HG03354 (cell line): ENCODE data around the gene FCHSD1.
"Not testable (repeated sequence)": the region's sequence is repeated elsewhere in the genome, so short reads cannot be mapped to it uniquely, and the experiment has no call there.

ENCODE experiments used
- ATAC-seq: cut with Tn5 transposase; IDR thresholded peaks from one replicate; pipeline ENCODE4 v1.9.1; 2021; ENCODE audit warnings: mild to moderate bottlenecking; ENCODE audit not compliant: unreplicated experiment, poor library complexity, severe bottlenecking

FCHSD1 gene

DNA sequence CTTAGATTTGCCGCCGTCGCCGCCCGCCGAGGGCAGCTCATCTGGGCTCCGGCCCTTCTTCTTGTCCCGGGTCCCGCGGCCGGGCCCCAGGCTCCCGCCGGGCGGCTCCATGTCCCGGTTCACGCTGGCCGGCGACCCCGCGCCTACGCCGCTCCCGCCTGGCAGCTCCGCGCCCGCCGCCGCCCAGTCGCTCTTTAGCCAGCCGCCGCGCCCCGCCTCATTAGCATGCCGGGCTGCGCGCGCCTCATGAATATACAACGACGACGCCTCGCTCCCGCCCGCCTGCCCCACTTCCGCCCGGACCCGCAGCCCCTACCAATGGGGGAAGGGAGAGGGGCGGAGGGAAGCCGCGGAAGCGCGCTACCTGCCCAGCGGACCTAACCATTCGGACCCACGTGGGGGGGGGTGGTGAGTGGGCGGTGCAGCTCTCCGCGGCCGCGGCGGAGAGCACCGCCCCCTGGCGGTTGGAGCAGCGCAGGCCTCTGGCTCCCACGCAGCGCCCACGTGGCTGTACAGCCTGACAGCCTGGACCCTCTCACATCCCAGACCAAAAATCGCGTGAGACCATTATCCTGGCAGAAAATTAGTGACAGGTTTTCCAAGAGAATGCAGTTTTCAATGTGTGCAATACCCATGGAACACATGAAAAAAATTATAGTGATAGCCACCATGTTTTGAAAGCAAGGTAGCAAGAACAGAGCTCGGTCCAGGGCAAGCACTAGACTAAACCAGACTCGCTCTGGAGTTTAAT is 32.2 kb downstream of the FCHSD1 start, which contains the start of gene DIAPH1:
DIAPH1 (minus strand) TSS at position 197 of the 751 bp plus-strand sequence; CDS start at position 111, 86 bp downstream.
- ATAC-seq, result peak; percentile 86

DNA sequence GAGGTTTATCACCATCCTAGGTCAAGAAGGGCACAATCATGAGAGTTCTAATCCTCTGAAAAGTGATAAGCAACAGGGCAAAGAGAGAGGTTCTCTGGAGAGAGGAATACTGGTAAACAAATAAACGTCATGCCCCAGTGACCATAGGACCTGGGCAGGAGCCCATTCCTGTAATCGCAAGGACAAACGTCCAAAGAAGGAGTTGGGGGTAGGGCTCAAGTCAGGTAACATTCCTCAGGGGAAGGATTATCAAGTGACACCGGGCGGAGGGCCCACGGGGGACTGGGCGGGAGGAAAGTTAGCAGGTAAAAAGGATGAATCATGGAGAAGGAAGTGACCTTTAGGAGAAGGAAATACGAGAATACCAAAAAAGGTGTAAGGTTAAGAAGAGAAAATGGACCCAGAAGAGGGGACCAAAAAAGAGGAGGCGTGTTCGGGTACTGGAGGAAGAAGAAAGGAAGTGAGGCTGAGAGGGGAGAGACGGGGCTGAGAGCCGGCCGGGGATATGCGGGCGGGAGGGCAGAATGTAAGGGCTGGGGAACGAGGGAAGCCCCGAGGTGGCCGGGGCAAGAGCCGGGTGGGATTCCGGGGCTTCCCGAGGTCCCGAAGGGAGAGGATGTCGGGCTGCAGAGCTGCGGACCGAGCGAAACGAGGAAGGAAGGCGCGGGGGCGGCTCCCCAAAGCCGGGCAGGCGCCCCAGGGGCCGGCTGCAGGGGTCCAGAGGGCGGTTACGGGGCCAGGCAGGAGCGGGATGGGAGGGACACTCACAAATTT is 33.0 kb downstream of the FCHSD1 start:
- ATAC-seq, result peak; percentile 54

DNA sequence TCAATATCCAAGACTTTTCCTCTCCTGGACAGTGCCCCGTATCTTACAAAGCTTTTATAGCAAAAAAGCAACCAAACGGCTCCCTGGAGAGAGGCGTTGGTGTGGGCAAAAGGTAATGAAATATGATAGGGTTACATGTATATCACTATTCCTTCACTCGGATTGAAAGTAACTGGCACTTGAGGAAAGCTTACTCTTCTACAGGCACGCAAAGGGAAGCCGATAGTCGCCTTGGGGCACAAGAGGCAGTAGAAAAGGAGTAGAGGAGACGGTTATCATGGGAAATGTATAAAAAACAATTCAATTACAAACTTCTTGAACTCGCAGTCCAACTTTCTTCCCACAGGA is 33.6 kb downstream of the FCHSD1 start:
- ATAC-seq, result no peak

DNA sequence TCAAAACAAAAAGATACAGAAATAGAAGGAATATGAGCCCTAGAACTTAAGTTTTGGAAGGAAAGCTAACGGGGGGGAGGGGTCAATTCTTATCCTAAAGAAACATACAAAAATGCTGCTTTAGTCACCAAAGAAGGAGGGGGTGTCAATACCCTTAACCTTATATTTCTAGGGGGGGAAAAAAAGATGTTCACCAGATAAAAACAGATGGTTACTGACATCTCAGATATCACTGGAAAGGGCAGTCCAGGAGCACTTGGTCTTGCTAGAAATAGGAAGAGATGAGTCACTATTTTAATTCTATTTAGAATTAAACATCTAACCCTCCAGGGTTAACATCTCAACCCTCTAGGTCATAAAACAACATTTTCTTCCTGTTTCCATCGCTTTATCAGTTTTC is 34.1 kb downstream of the FCHSD1 start:
- no peak for ATAC-seq

DNA sequence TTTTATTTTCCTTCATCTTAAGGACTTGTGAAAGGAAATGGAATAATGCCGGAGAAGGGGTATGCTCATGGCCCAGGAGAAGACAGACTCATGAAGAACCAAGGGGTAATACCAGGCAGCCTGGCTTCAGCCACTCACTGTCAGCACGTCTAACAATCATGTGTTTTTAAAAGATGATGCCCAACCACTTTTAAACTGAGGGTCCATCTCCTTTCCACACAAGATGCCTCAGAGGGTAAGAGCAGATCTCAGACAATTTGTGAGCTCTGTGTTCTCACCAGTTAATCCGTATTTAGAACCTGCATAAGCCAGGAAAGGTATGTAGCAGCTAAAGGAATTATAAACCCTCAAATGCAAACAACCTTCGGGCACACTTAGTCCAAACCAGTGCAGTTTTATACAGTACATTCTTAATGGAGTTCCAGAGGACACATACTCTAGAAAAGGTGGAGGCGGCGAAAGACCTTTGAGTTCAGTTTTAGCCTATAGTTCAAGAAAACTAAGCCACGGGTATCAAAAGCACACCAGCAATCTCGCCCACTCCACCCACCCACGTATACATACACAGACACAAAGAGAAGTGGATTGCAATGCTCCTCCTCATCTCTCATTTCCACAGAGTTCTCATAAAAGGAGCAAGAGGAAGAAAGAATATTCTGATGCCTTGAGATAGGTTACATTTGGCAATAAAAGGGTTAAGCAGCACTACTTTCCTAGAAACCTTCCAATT is 35.1 kb downstream of the FCHSD1 start:
- no peak for ATAC-seq

GRCh38 chr5:141613344-141613743 is 37.9 kb downstream of the FCHSD1 start:
- no peak for ATAC-seq

DNA sequence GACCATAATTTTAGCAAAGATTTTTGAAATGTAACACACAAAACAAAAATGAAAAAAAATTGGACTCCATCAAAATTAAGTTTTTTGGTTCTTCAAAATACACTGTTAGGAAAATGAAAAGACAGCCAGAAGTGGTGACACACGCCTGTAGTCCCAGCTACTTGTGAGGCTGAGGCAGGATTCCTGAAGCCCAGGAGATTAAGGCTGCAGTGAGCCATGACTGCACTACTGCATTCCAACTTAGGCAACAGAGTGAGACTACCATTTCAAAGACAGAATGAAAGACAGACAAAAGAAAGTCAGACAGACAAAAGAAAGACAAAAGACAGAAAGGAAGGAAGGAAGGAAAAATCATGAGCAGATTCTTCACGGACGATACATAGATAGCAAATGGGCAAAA is 39.9 kb downstream of the FCHSD1 start:
- ATAC-seq, result no peak

GRCh38 chr5:141609921-141610320 is 41.3 kb downstream of the FCHSD1 start:
- not testable (repeated sequence) for ATAC-seq

- no peak for ATAC-seq
These were observed 42.2 kb downstream of the FCHSD1 start for GRCh38 chr5:141609044-141609443.

GRCh38 chr5:141608557-141608956 is 42.7 kb downstream of the FCHSD1 start:
- no peak for ATAC-seq

- ATAC-seq, result no peak
These were observed 43.2 kb downstream of the FCHSD1 start for GRCh38 chr5:141608046-141608445.

GRCh38 chr5:141605523-141606277 is 45.5 kb downstream of the FCHSD1 start:
- ATAC-seq, result peak; percentile 98

DNA sequence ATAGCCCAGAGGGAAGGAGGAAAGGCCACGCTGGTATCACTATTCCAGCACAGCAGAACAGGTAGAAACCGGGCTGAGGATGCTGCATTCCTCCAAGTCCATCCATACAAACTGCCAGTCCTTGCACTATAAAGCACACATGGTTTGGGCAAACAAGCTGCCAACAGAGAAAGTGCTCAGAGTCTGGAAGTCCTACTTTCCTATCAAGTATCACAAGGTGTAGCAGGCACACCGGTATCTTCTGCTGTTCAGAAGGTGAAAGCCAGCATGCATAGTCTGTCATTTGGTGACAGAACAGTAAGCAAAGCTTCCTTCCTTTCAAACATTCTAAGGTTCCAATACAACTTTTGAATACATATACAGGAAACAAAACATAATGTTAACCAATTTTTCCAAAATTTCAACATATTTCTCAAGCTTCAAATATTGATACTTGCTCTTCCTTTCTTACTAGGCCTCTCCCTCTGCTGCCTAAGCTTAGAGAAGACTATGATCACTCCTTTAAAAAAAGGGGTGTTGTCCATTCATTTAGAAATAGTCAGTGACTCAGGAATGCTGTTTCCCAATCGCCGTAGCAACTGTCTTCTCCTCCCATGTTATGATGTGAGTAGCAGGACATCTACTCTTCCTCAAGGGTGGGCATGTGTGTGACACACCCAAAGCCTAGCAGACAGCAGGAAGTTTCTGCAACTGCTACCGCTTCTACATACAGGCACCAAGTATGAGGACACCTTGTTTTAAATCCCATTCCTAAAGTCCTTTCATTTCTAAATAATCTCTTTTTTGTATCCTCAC is 47.1 kb downstream of the FCHSD1 start:
- ATAC-seq, result no peak

- ATAC-seq, result no peak
These were observed 48.6 kb downstream of the FCHSD1 start for GRCh38 chr5:141602606-141603005.

- peak; percentile 56 for ATAC-seq
These were observed 52.5 kb downstream of the FCHSD1 start for GRCh38 chr5:141598391-141599345.

DNA sequence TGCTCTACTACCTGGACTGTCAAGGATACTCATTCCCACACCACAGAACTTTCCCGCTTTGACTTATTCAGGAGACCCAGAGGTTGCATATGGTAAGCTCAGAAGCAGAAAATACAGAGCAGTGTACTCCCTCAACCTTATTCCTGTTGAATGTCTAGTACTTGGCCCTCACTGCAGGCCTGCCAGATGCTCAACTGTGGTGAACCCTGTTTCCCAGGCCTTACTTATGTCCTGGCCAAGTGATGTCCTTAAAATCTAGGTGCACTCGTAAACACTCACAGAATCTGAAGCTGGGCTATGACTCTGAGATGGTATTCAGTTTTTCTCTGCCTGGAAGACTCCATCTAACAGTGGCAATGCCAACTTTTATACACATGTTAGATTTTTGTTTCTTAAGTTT is 53.4 kb downstream of the FCHSD1 start:
- no peak for ATAC-seq

DNA sequence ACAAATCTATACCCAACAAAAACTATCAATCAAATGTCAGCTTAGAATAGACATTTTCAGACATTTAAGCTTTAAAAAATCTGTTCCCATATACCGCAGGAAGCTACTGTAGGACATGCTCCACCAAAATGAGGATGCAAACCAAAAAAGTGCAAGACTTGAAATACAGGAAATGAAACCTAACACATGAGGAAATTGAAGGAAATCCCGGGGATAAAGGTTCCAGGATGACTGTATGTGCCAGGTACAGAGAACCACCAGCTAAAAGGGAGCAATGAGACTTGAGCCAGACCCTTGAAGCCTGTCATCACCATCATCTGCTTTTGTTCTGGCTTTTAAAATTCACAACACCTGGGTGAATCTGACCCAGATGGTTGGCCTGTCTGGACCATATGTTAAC is 53.8 kb downstream of the FCHSD1 start:
- ATAC-seq, result no peak

- ATAC-seq, result no peak
These were observed 54.4 kb downstream of the FCHSD1 start for GRCh38 chr5:141596867-141597266.
